HepG2 (cell line): ENCODE measurements around the gene RDH14.

Source experiments
- CBX1 ChIP-seq: IDR thresholded peaks from one replicate; pipeline ENCODE4 v1.6.1; 2016; ENCODE audit warnings: antibody characterized with exemption, low read depth
- SMC3 ChIP-seq: IDR thresholded peaks from 2 replicates; pipeline ENCODE4 v1.6.1; 2011; ENCODE audit warnings: low read length, improper control_type of control experiment
- TF ChIP-seq, protein P1 (sequence below): sonication (generic); formaldehyde crosslinking; IDR thresholded peaks from 2 replicates; pipeline ENCODE4 v1.4.0; 2020; ENCODE audit warnings: missing genetic modification reagents, borderline replicate concordance
- TF ChIP-seq, protein P2 (sequence below), 2 experiments: IDR thresholded peaks; 2 replicates each; pipeline ENCODE4 v1.6.1; 2011 to 2012; ENCODE audit warnings: low read length in 2 of 2, borderline replicate concordance in 1 of 2, low read depth in 1 of 2, mild to moderate bottlenecking in 1 of 2, moderate library complexity in 1 of 2

DNA sequence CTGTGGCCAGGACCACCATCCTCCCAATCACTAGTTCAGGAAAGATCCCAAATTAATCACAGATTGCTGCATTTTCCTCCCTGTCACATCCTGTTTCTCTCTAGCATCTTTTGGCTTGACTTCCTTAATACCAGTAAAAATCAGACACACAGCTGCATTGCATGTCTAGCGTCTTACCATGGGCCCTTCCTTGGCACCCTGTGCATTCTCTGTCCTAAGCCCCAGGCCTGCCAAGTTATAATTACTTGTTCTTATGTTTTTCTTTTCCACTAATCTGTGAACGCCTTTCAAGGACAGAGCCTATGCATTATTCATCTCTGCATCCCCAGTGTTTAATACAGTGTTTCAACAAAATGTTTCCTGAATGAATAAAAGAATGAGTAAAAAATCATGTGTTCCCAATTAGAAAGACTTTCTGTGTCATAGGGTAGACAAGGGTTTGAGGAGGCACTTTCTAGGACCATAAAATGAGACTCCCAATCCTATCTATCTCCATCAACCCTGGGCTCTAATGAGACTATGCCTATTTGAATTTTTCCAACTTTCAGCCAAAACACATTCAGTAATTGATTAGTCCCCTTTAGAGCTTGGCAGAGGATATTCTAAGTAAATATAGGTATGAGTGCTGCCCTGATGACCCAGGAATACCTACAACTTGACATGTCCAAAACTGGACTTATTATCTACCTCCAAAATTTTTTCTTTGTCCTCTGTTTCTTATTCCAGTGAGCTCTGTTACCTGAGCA lies 39.2 kb upstream of the RDH14 start:
- TF ChIP-seq CBX1 = no peak
- TF ChIP-seq SMC3 = no peak
- TF ChIP-seq, protein P1, sequence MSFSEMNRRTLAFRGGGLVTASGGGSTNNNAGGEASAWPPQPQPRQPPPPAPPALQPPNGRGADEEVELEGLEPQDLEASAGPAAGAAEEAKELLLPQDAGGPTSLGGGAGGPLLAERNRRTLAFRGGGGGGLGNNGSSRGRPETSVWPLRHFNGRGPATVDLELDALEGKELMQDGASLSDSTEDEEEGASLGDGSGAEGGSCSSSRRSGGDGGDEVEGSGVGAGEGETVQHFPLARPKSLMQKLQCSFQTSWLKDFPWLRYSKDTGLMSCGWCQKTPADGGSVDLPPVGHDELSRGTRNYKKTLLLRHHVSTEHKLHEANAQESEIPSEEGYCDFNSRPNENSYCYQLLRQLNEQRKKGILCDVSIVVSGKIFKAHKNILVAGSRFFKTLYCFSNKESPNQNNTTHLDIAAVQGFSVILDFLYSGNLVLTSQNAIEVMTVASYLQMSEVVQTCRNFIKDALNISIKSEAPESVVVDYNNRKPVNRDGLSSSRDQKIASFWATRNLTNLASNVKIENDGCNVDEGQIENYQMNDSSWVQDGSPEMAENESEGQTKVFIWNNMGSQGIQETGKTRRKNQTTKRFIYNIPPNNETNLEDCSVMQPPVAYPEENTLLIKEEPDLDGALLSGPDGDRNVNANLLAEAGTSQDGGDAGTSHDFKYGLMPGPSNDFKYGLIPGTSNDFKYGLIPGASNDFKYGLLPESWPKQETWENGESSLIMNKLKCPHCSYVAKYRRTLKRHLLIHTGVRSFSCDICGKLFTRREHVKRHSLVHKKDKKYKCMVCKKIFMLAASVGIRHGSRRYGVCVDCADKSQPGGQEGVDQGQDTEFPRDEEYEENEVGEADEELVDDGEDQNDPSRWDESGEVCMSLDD (CRISPR knock-in tag) = no peak
- TF ChIP-seq, protein P2, sequence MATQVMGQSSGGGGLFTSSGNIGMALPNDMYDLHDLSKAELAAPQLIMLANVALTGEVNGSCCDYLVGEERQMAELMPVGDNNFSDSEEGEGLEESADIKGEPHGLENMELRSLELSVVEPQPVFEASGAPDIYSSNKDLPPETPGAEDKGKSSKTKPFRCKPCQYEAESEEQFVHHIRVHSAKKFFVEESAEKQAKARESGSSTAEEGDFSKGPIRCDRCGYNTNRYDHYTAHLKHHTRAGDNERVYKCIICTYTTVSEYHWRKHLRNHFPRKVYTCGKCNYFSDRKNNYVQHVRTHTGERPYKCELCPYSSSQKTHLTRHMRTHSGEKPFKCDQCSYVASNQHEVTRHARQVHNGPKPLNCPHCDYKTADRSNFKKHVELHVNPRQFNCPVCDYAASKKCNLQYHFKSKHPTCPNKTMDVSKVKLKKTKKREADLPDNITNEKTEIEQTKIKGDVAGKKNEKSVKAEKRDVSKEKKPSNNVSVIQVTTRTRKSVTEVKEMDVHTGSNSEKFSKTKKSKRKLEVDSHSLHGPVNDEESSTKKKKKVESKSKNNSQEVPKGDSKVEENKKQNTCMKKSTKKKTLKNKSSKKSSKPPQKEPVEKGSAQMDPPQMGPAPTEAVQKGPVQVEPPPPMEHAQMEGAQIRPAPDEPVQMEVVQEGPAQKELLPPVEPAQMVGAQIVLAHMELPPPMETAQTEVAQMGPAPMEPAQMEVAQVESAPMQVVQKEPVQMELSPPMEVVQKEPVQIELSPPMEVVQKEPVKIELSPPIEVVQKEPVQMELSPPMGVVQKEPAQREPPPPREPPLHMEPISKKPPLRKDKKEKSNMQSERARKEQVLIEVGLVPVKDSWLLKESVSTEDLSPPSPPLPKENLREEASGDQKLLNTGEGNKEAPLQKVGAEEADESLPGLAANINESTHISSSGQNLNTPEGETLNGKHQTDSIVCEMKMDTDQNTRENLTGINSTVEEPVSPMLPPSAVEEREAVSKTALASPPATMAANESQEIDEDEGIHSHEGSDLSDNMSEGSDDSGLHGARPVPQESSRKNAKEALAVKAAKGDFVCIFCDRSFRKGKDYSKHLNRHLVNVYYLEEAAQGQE (IDR thresholded peaks at IDR 0.05; ENCODE audit: borderline replicate concordance in 1 of 2, low read depth in 1 of 2, low read length in 2 of 2) = no peak
